Suppressor macrophage (primary cell): ENCODE data around the gene CHTF8.

Experiments
- DNase-seq, 4 experiments: peaks; one replicate each; pipeline ENCODE4 v3.0.0-alpha.2; 2020 to 2022

The CHTF8 gene

GRCh38 chr16:69084289-69084688 is 48.1 kb downstream of the CHTF8 start:
- no peak for DNase-seq

GRCh38 chr16:69083306-69083941 is 49.0 kb downstream of the CHTF8 start:
- no peak for DNase-seq

DNA sequence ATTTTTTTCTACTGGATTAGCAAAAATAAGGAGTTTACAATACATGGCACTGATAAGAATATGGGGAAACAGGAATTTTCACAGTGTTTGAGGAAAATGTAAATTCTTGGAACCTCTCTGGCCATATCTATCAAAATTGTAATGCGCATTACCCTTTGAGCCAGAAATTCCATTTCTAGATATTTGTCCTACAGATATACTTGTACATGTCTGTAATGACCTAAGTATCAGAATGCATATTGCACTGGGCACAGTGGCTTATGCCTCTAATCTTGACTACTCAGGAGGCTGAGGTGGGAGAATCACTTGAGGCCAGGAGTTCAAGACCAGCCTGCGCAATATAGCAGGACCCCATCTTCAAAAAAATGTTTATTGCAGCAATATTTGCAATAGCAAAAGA is 52.7 kb downstream of the CHTF8 start:
- DNase-seq = no peak

- no peak for DNase-seq
Measured at GRCh38 chr16:69078073-69078472, 54.3 kb downstream of the CHTF8 start.

DNA sequence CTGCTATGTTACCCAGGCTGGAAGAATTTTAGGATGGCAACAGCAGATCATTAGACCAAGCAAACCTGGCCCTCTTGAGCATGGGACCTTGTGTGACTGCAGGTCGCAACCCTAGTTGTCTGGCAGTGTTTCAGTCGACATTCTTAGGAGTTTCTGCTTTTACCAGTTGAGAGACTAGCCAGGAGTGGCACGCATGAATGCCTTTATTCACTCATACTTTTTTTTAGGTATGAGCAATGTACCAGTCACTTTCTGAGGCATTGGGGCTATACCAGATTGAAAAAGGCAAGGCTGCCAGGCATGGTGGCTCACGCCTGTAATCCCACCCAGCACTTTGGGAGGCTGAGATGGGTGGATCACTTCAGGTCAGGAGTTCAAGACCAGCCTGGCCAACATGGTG is 55.1 kb downstream of the CHTF8 start:
- DNase-seq = no peak

- DNase-seq = no peak
Measured at GRCh38 chr16:69073181-69073702, 59.1 kb downstream of the CHTF8 start.

DNA sequence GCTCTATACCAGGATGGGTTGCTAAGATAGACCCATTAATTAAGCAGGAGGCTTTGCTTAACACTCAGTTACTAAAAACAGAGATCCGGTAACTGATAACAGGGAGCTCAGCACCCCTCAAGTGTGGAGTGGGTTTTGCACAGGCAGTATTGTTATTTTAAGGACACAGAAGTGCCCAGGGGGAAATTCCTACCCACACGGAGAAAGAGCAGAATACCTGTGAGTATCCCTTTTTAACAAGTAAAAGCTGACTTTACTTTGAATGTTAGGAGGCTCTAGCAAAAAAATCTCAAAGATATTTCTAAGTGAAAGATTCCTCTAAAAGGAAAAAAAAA is 59.8 kb downstream of the CHTF8 start:
- no peak for DNase-seq

GRCh38 chr16:69071036-69071435 is 61.4 kb downstream of the CHTF8 start:
- DNase-seq = no peak

DNA sequence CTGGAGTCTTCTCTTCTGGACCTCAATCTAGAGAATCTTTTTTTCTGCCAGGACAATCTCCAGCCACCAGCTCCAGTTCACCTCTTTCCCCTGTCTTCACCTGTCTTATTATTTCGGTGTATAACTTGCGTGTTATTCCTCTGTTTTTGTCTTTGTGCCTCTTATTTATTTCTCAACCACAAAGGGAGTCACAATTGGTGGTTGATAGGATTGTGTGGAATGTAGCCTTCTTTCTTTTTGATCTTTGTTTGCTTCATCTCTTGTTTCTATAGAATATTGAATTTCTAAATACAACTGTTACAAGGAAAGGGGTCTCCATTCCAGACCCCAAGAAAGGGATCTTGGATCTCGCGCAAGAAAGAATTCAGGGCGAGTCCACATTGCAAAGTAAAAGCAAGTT is 62.9 kb downstream of the CHTF8 start:
- no peak for DNase-seq
